Stimulated activated CD4-positive, alpha-beta T cell treated with anti-CD3 and anti-CD28 coated beads, Interleukin-12 subunit alpha, Interleukin-12 subunit beta, amount 100 ng/mL, for 48 hours (primary cell): ENCODE measurements around the gene HSF2BP.
"Not testable (repeated sequence)": the region's sequence is repeated elsewhere in the genome, so short reads cannot be mapped to it uniquely, and the experiment has no call there.

ENCODE experiments used
- DNase-seq, 3 donors: peaks; one replicate each; pipeline ENCODE4 v3.0.0-alpha.2; 2020; ENCODE audit warnings: low read depth in 2 of 3, low spot score in 1 of 3

Gene HSF2BP

GRCh38 chr21:43598416-43599120 is 60.7 kb downstream of the HSF2BP start:
- DNase-seq: no peak

- no peak for DNase-seq
Observed at GRCh38 chr21:43597540-43598250, 61.6 kb downstream of the HSF2BP start.

GRCh38 chr21:43597052-43597451 is 62.2 kb downstream of the HSF2BP start:
- no peak for DNase-seq

- DNase-seq: no peak
Observed at GRCh38 chr21:43596616-43597015, 62.7 kb downstream of the HSF2BP start.

- DNase-seq: not testable (repeated sequence)
Observed at GRCh38 chr21:43595769-43596168, 63.5 kb downstream of the HSF2BP start.

- no peak for DNase-seq
Observed at GRCh38 chr21:43593078-43593477, 66.2 kb downstream of the HSF2BP start.

- DNase-seq: no peak
Observed at GRCh38 chr21:43591571-43591970, 67.7 kb downstream of the HSF2BP start.

GRCh38 chr21:43590194-43590593 is 69.1 kb downstream of the HSF2BP start:
- DNase-seq: no peak

- no peak for DNase-seq
Observed at GRCh38 chr21:43588957-43589356, 70.3 kb downstream of the HSF2BP start.

- no peak for DNase-seq
Observed at GRCh38 chr21:43585924-43586413, 73.3 kb downstream of the HSF2BP start.

GRCh38 chr21:43585514-43585913 is 73.8 kb downstream of the HSF2BP start:
- no peak for DNase-seq

GRCh38 chr21:43581453-43581852 is 77.8 kb downstream of the HSF2BP start:
- DNase-seq: no peak

GRCh38 chr21:43578677-43579303 is 80.5 kb downstream of the HSF2BP start:
- no peak for DNase-seq

GRCh38 chr21:43575473-43575844 is 83.8 kb downstream of the HSF2BP start:
- no peak for DNase-seq

GRCh38 chr21:43574741-43575472 is 84.4 kb downstream of the HSF2BP start:
- DNase-seq: no peak

- DNase-seq: no peak
Observed at GRCh38 chr21:43573921-43574320, 85.4 kb downstream of the HSF2BP start.

- no peak for DNase-seq
Observed at GRCh38 chr21:43572446-43572845, 86.8 kb downstream of the HSF2BP start.

- DNase-seq: no peak
Observed at GRCh38 chr21:43571976-43572375, 87.3 kb downstream of the HSF2BP start.

GRCh38 chr21:43570195-43570594 is 89.1 kb downstream of the HSF2BP start:
- not testable (repeated sequence) for DNase-seq

- not testable (repeated sequence) for DNase-seq
Observed at GRCh38 chr21:43562451-43562850, 96.8 kb downstream of the HSF2BP start.

- DNase-seq: not testable (repeated sequence)
Observed at GRCh38 chr21:43540561-43540960, 118.7 kb downstream of the HSF2BP start.
